ENCODE measurements around the gene FNBP1L.

Gene FNBP1L

DNA sequence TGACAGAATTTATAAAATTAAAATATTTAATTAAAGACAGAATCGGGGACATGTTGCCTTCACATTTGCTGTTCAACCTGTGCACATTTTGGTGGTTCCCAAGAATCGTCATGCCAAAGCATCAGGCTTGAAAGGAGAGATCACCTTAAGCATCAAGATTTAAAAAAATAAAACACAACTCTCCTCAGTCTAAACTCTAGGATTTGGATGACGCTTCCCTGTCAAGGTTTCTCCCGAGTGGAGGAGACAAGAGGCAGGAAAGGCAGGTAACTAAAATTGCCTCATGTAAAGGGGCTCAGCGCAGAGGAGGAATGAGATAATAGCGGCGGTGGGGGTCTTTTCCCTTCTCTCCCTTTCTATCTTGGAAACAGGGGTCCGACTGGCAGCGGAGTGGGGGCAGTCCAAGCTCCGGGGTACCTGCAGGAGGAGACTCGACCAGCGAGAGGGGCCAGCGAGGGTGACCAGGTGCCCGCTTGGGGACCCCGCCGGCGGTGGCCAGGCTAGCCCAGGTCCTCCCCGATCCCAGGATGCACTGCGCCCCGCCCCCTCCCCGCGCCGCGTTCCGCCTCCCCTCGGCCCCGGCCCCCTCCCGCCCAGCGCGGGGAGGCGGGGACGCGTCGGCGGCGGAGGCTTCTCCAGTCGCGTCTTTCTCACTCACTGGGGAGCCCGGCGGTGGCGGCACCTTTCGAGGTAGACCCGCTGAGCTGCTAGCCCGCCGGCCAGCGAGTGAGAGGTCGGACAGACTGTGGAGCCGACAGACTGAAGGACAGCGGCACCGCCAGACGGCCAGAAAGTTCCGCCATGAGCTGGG lies at the start of gene FNBP1L:
Gene FNBP1L (plus strand): TSS at position 638 of the 811 bp plus-strand sequence. CDS start 164 bp downstream, at position 802.
- DNase-seq: peak; percentile 32

DNA sequence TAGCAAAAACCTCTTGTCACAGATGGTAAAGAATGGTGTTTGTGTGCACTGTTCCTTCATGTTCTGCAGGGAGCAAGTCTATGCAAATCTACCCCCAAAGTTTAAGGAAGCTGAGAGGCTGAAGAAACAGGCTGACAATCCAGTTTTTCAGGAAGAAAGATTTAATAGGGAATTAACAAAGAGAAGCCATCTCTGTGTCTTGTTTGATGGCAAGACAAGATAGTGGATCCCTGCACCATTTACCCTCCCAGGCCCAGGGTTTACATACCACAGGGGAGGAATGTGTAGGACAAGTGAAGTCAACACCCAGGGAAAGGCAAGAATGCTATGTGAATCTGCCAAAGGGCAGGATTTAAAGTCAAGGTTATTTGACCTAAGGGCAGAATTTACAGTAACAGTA lies 48.1 kb upstream of the FNBP1L start:
- DNase-seq: no peak

DNA sequence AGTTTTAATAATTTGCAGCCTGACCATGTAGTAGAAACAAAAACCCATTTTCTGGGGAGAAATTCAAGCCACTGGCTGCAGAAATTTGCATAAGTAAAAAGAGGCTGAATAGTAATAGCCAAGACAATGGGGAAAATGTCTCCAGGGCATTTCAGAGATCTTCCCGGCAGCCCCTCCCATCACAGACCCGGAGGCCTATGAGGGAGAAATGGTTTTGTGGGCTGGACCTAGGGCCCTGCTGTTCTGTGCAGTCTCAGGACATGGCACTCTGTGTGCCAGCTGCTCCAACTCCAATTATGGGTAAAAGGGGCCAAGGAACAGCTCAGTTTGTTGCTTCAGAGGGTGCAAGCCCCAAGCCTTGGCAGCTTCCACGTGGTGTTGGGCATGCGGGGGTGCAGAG lies 39.7 kb upstream of the FNBP1L start:
- DNase-seq: no peak

DNA sequence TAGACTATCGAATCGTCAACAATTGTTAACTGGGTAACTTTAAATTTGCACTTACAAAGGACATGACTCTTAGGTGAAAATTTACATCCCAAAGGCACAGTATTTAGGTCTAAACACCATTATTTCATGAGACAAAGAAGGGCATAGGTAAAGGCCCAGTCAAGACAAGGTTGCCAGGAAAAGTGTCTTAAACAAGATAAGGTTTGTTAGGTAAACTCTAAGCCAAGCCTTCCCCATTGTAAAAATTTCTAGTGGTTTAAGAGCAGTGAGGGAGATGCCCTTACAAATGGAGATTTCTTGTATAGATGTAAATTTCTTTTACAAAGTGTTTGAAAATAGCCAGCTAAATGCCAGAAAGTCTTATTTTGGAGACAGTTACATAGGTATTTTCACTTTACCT lies 36.9 kb upstream of the FNBP1L start:
- no peak for DNase-seq

DNA sequence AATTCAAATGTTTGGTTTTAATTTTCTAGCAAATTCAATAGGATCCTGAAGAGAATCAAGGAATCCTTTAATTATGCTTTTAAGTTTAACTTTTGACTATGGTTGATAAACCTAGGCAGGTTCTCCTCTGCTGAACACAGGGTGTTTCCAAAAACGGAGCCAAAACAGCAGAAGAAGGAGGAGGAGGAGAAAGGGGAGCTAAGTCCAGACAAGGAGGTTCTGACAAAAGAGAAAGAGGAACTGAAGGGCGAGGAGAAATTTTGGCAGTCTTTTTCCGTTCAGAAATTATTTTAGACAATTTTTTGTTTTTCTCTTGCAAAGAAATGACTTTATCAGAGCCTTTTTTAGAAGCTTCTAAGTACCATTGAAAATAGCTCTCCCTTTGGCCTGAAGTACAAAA lies 33.2 kb upstream of the FNBP1L start:
- DNase-seq: no peak

DNA sequence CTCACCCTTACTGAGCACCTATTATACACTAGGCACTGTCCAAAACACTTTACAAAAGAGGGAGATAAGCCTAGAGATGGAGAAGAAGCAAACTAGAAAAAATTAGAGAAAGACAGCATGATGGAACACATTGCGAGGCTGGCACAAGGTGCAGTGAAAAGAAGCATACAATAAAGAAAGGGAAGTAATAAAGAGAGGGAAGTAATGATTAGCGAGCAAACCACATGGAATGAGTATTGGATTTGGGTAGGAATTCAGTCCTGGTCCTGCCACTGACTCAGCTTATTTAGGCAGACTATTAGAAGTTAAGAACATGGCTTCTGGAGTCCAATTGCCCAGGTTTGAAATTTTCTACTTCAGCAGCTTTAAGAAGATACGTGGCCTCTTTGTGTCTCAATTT lies 32.6 kb upstream of the FNBP1L start:
- DNase-seq: no peak

DNA sequence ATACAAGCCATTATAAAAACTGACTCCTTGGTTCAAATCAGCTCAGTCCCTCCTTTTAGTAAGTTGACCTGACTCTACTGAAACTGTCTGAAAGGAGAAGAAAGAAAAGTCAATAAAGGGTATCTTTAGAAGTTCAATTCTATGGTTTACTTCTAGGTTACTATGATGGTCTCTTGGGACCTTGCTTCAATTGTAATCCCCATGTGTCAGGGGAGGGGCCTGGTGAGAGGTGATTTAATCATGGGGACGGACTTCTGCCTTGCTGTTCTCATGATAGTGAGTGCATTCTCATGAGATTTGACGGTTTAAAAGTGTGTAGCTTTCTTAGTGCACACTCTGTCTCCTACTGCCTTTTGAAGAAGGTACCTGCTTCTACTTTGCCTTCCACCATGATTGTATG lies 31.7 kb upstream of the FNBP1L start:
- DNase-seq: no peak

DNA sequence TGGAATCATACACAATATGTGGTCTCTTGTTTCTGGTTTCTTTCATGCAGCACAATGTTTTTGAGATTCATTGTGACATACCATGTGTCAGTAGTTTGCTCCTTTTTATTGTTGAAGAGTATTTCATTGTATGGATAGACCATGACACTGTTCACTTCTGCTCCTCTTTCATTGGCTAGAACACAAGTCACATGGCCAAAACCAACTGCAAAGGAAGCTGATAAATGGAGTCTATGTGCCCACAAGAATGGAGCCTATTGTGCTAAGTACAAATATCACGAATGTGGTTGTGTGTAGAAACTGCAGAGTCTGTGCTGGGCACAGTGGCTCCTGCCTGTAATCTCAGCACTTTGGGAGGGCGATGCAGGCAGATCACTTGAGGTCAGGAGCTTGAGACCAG lies 28.6 kb upstream of the FNBP1L start:
- no peak for DNase-seq

DNA sequence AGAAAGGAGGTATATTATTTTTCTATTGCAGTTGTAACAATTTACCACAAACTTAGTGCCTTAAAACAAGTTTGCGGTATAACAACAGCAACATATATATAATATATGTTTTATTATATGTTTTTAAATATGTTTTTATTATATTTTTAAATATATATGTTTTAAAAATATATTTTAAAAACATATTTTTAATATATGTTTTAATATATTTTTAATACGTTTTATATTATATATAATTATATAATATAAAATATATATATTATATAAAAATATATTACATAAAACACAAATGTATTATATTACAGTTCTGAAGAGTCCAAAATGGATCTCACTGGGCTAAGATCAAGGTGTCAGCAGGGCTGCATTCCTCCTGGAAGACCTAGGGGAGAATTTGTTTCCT lies 27.5 kb upstream of the FNBP1L start:
- no peak for DNase-seq

DNA sequence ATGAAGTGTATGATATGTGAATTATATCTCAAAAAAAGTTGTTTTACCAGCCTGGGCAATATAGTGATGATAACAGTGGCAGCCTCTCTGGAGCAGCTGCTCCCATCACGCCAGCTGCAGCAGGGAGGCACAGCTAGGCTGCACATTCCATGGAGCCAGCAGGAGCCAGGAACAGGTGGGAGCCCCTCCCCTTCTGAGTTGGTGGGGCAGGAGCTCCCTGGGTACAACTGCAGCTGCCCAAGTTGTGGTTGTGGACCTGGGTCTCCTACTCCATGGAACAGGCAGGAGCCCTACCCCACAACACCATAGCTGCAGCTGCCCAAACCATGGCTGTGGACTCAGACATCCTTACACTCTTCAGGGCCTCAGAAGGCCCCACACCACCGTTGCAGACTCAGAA lies 21.7 kb upstream of the FNBP1L start:
- DNase-seq: no peak

DNA sequence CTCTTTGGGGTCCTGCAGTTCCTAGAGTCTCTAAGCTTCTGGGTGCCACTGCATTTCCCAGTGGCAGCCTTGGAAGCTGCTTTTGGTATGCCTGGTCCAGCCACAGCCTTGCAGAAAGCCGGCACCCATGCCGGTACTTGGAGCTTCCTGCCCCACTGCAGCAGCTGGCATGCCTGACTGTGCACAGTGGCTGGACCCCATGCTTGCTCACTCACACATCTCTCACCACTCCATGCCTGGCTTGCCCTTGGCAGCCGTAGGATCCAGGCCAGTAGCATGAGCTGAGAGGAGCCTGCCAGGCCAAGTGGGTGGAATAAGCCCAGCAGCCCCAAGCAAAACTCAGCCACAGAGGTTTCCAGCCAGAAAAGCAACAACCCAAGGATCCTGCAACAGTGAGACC lies 20.3 kb upstream of the FNBP1L start:
- DNase-seq: no peak

DNA sequence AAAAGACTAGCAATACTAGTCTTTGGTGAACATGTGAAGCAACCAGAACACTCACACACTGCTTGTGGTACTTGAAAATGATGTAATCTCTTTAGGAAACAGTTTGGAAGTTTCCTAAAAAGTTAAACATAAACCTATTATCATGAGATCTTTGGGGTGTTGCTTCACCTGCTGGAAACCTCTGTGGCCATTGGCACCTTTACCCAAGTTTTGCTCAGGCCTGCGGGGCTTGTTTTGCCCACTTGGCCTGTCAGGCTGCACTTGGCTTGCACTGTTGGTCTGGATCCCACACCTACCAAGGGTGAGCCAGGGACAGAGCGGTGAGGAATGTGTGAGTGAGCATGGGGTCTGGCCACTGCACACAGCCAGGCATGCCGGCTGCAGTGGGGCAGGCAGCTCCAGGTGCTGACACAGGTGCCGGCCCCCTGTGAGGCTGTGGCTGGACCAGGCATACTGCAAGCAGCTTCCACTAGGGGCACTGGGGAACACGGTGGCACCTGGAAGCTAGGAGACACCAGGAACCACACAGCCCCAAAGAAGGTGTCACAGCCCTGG lies 14.4 kb upstream of the FNBP1L start:
- no peak for DNase-seq

DNA sequence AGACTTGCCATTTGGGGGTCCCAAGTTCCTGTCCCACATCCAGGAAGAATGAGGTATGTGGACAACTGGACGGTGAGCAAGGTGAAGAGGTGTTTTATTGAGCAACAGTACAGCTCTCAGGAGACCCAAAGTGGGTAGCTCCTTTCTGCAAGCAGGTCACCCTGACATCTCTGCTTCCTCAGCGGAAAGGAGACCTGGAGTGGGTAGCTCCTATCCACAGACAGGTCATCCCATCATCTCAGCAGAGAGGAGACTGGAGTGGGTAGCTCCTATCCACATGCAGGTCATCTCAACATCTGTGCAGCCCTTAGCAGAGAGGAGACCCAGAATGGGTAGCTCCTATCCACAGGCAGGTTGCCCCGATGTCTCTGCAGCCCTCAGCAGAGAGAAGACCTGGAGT lies 13.8 kb upstream of the FNBP1L start:
- DNase-seq: no peak

DNA sequence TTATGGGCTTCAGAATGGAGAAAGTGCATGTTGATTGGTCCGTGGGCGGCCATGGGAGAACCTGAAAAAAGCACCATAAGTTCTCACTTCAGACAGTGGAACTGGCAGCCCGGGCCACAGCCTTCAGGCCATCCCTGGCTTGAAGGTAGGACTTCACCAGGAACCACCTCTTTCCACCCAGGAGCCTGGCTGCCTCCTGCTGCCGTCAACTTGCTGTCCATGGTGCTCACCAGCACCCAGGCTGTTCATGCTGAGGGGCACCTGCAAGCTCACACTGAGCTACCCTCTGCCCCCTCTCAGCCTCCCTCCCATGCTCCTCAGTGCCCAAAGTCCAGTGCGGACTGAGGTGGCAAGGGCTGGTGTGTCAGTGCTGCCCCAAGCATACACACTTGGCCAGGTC lies 12.9 kb upstream of the FNBP1L start:
- DNase-seq: no peak

DNA sequence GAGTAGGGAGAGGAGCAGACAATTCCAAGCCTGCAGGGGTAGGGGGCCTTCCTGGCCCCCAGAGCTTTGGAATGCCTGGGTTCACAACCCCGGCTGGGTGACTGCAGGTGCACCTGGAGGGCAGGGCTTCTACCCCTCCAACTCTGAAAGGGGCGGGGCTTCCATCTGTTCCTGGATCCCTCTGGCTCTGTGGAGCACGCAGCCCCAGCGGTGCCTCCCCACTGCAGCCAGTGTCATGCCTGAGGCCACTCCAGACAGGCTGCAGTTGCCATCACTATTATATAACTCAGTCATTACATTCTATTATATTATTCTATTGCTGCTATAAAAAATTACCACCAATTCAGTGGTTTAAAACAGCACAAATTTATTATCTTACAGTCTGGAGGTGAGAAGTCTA lies 12.5 kb upstream of the FNBP1L start:
- DNase-seq: no peak

DNA sequence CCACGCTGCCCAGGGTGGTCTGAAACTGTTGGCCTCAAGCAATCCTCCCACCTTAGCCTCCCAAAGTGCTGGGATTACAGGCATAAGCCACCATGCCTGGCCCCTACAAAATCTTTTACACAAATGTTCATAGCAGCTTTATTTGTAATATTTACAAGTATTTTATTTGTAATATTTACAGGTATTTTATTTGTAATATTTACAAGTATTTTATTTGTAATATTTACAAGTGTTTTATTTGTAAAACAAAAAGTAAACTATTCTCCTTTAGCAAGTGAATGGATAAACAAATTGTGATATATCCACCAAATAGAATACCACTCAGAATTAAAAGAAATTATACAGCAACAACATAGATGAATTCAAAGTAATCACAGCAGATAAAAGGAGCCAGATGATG lies 11.4 kb upstream of the FNBP1L start:
- DNase-seq: no peak

DNA sequence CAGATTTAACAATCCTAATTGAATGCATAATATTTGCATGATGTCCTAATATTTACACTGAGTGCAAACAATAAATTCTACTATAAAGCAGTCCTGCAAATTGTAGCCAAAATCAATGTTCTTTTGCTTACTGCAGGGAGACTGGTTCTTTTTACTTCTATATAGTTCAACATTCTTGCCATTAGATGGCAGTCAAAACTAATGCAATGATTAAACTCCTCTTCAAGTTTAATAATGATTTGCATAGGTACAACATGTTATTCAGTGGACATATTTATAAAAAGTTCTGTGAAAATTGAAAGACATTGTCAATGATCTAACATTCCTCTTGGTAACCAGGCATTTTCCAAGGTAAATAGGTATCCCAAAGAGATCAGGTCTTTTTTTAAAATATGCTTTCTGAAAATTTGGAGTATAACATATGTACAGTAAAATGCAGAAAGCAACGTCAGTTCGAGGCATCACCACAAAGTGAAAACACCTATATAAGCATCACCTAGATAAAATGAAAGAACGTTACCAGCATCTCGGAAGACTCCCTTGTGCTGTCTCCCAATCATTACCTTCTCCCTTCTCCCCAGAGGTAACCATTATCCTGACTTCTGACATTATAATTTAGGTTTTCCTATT lies 9.8 kb upstream of the FNBP1L start:
- DNase-seq: peak; percentile 39

DNA sequence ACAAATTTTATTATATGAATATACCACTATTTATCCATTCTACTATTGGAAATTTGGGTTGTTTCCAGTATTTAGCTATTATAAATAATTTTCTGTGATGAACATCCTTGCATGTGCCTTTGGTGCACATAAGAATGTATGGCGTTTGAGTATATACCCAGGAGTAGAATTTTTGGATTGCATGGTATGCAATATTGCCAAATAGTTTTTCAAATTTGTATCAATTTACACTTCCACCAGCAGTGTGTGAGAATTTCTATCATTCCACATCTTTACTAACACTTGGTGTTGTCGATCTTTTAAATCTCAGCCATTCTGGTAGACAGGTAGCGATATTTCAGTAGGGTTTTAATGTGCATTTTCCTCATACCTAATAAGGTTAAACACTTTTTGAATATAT lies 9.2 kb upstream of the FNBP1L start:
- DNase-seq: no peak

DNA sequence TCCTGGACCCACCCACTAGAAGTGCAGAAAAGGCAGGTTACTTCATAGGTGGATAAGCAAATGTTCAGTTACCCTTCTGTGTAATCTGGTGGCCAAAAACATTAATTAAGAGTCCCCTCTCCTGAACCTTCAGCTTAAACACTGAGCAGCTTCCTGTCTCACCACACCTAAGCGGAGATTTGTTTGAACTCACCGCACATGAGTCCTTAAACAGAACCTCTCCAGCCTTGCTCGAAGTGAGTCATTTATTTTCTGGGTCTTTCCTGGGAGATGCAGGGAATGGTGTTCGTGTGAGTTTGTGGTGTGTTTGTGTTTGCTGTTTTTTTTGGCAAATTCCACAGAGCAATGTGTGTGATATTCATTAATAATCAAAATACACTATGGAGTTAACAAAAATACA lies 7.6 kb upstream of the FNBP1L start:
- no peak for DNase-seq

DNA sequence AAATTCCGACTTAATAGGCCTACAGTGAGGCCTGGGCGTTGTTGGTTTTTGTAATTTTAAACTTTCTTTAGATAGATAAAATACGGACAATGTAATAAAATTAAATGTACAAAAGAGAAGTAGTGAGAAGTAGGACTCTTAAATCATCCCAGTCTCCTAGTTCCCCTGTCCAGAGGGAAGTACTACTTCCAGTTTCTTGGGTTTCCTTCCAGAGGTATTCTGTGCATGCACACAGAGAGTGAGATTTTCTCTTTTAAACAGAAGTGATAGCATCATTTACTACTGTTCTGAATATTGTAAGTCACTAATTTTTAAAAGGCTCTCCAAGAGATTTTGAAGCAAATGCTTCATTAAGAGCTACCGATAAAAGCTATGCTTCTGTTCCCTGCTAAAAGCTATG lies 7.2 kb upstream of the FNBP1L start:
- DNase-seq: no peak

DNA sequence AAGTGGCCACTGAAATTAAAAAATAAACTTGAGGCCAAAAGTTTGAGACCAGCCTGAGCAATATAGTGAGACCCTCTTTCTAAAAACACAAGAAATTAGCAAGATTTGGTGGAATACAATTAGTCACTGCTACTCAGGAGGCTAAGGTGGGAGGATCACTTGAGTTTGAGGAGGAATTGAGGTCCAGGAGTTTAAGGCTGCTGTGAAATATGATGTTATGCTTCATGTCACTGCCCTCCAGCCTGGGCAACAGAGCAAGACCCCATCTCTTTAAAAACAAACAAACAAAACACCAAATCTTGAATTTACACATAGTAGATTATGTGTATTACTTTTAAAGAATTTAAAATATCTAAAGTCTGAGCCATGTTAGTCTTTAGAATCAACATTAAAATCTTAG lies 6.3 kb upstream of the FNBP1L start:
- no peak for DNase-seq

DNA sequence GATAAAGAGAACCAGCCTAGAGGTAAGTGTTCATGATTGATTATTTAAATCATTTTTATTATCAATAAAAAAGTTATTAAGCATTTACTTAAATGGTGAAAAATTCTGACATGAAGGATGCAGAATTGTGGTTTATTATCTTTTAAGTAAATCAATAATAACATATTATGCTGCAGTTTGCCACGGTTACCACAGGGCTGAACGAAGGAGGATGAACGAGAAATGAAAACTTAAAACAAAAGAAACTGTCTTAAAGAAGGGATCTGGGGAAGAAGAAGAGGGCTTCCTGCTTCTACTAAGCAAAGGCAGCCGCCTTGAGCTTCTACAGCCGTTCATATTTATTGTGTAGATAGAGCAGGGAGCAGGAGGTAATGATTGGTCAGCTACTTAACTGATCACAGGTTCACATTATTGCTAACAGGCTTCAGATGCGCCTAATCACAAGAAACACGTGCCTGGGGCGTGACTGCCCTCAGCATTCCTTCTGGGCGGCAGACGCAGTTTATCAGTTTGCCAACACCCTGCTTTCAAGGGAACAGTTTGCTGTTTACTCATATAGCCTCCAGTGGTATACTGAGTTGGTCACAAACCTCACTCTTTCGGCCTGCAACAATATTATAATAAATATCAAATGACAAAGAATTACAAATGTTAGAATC lies 5.8 kb upstream of the FNBP1L start:
- no peak for DNase-seq

DNA sequence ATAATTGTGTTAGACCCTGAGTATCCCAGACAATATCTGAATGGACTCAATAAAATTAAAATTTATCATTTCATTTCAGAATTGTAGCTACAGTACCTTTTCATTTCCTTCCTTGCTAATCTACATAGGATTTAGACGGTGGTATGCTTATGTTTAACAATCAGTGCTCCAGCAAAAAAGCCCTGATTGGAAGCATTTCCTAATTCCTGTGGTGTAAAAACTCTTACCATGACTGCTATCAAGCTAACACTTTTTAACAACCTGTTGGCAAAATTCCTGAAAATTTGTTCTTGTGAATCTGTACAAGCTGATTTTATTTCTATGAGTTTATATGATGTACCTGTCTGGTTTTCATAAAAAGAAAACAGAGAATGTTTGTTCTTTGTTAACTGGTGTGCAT lies 5.2 kb upstream of the FNBP1L start:
- DNase-seq: no peak

DNA sequence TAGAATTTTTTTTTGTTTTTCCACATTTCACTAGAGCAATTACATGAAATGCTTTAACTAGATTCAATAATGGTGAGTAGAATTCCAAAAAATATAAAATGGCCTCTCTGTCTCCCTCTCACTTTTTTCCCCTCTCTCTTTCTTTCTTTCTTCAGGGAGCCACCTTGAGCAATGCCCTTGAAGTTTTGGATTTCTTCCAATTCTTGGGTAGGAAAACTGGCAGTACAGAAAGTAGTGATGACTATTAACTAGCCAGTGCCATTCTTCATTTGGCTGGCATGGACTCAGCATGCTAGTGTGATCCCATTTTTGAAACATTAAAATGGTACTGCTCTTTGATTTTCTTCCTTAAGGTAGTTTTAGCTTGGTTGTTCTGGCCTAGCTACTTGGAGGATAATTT lies 4.5 kb upstream of the FNBP1L start:
- no peak for DNase-seq

All from CD4-positive, alpha-beta T cell treated with Interleukin-4 for 4 hours (primary cell).